ENCODE measurements around the gene MLN.

MLN gene

GRCh38 chr6:33755070-33755869 lies 48.5 kb downstream of the MLN start:
- Histone ChIP-seq H2AFZ (ENCODE audit: low read length) (no peak overlapping the region), H3K4me2 (ENCODE audit: low read length) (no peak overlapping the region), H3K4me3 (ENCODE audit: low read depth, low read length, poor library complexity, severe bottlenecking) (no peak overlapping the region), H3K27ac (ENCODE audit: low read depth, low read length, poor library complexity, severe bottlenecking) (no peak overlapping the region), H3K9me3 (ENCODE audit: low read length) (no peaks in the 10 kb centered on the region), H3K9me2 (ENCODE audit: low read depth, low read length) (no peaks in the 10 kb centered on the region), H3F3A (ENCODE audit: insufficient read depth, low read length) (no peaks in the 10 kb centered on the region), H3K79me2 (ENCODE audit: insufficient read depth, low read length) (no peaks in the 10 kb centered on the region), H3K36me3 (ENCODE audit: insufficient read depth, low read length) (no peaks in the 10 kb centered on the region), H3K4me1 (ENCODE audit: insufficient read depth, low read length, severe bottlenecking) (no peaks in the 10 kb centered on the region), H3K9ac (ENCODE audit: low read length) (no peak overlapping the region), H3K27me3 (ENCODE audit: insufficient read depth, low read length) (peaks cover 3% of the 10 kb centered on the region), H4K20me1 (ENCODE audit: insufficient read depth, low read length) (no peaks in the 10 kb centered on the region)
- no peak for TF ChIP-seq EZH2 (IDR thresholded peaks at IDR 0.05; ENCODE audit: borderline replicate concordance, low read length)
- TF ChIP-seq CTCF (IDR thresholded peaks at IDR 0.05; ENCODE audit: low read length) = no peak

- H3K4me1 ChIP-seq (ENCODE audit: insufficient read depth, low read length, severe bottlenecking) = no peaks in the 10 kb centered on the region
- H3K9ac ChIP-seq (ENCODE audit: low read length) = no peak overlapping the region
- no peaks in the 10 kb centered on the region for H4K20me1 ChIP-seq (ENCODE audit: insufficient read depth, low read length)
- H3K27me3 ChIP-seq (ENCODE audit: insufficient read depth, low read length) = no peaks in the 10 kb centered on the region; the same call in 1 of the 2 replicates
- no peaks in the 10 kb centered on the region for H3K9me3 ChIP-seq (ENCODE audit: low read length)
- no peaks in the 10 kb centered on the region for H3K9me2 ChIP-seq (ENCODE audit: low read depth, low read length)
- no peak overlapping the region for H3K27ac ChIP-seq (ENCODE audit: low read depth, low read length, poor library complexity, severe bottlenecking)
- H2AFZ ChIP-seq (ENCODE audit: low read length) = no peak overlapping the region
- TF ChIP-seq EZH2 (IDR thresholded peaks at IDR 0.05; ENCODE audit: borderline replicate concordance, low read length) (no peak), CTCF (IDR thresholded peaks at IDR 0.05; ENCODE audit: low read length) (no peak)
- no peaks in the 10 kb centered on the region for H3K79me2 ChIP-seq (ENCODE audit: insufficient read depth, low read length)
- H3K36me3 ChIP-seq (ENCODE audit: insufficient read depth, low read length) = no peaks in the 10 kb centered on the region
- no peaks in the 10 kb centered on the region for H3F3A ChIP-seq (ENCODE audit: insufficient read depth, low read length)
- no peak overlapping the region for H3K4me2 ChIP-seq (ENCODE audit: low read length)
- H3K4me3 ChIP-seq (ENCODE audit: low read depth, low read length, poor library complexity, severe bottlenecking) = no peak overlapping the region
These were observed 49.6 kb downstream of the MLN start for GRCh38 chr6:33754222-33754621.

GRCh38 chr6:33752646-33753015 lies 51.2 kb downstream of the MLN start:
- Histone ChIP-seq H3K9me3 (ENCODE audit: low read length) (no peaks in the 10 kb centered on the region), H3K27me3 (ENCODE audit: insufficient read depth, low read length) (peaks cover 1% of the 10 kb centered on the region; the same call in 1 of the 2 replicates), H3K9ac (ENCODE audit: low read length) (no peak overlapping the region), H3K27ac (ENCODE audit: low read depth, low read length, poor library complexity, severe bottlenecking) (no peak overlapping the region), H3K79me2 (ENCODE audit: insufficient read depth, low read length) (no peaks in the 10 kb centered on the region), H3K9me2 (ENCODE audit: low read depth, low read length) (no peaks in the 10 kb centered on the region), H3K36me3 (ENCODE audit: insufficient read depth, low read length) (no peaks in the 10 kb centered on the region), H3K4me3 (ENCODE audit: low read depth, low read length, poor library complexity, severe bottlenecking) (no peak overlapping the region), H3K4me2 (ENCODE audit: low read length) (no peak overlapping the region), H2AFZ (ENCODE audit: low read length) (no peak overlapping the region), H4K20me1 (ENCODE audit: insufficient read depth, low read length) (no peaks in the 10 kb centered on the region), H3F3A (ENCODE audit: insufficient read depth, low read length) (no peaks in the 10 kb centered on the region), H3K4me1 (ENCODE audit: insufficient read depth, low read length, severe bottlenecking) (no peaks in the 10 kb centered on the region)
- TF ChIP-seq CTCF (IDR thresholded peaks at IDR 0.05; ENCODE audit: low read length) = no peak
- no peak for TF ChIP-seq EZH2 (IDR thresholded peaks at IDR 0.05; ENCODE audit: borderline replicate concordance, low read length)
